Neutrophil (primary cell): Measurements from ENCODE around the gene BCAS3.

ENCODE experiments used
- H3K27ac ChIP-seq: fragments of 200-600 bp; sonication (generic); 2 replicates; pipeline ENCODE4 v1.5.1; 2016; ENCODE audit warnings: mild to moderate bottlenecking, moderate library complexity
- H3K27me3 ChIP-seq: fragments of 200-600 bp; sonication (generic); 2 replicates; pipeline ENCODE4 v1.6.0; 2016; ENCODE audit warnings: mild to moderate bottlenecking
- H3K36me3 ChIP-seq: fragments of 200-600 bp; sonication (generic); 2 replicates; pipeline ENCODE4 v1.5.1; 2017
- H3K4me1 ChIP-seq, 2 experiments: fragments of 200-600 bp in 1 of 2; sonication (generic) in 1 of 2; 1 replicate in 1 of 2; 2 replicates in 1 of 2; pipeline versions ENCODE4 v1.5.1 to v1.6.1; 2013 to 2016; ENCODE audit warnings: low read depth in 1 of 2, low read length in 1 of 2, mild to moderate bottlenecking in 1 of 2, moderate library complexity in 1 of 2; ENCODE audit not compliant: control insufficient read depth in 1 of 2, insufficient read depth in 1 of 2
- H3K4me3 ChIP-seq, 2 experiments: fragments of 200-600 bp in 1 of 2; sonication (generic) in 1 of 2; 1 replicate in 1 of 2; 2 replicates in 1 of 2; pipeline ENCODE4 v1.5.1; 2013 to 2016; ENCODE audit warnings: low read depth in 1 of 2, low read length in 1 of 2, mild to moderate bottlenecking in 1 of 2, moderate library complexity in 1 of 2
- H3K9me3 ChIP-seq: fragments of 200-600 bp; sonication (generic); 2 replicates; pipeline ENCODE4 v1.5.1; 2016
- CTCF ChIP-seq: fragments of 200-600 bp; sonication (generic); IDR thresholded peaks from 2 replicates; pipeline ENCODE4 v1.5.1; 2016; ENCODE audit warnings: antibody characterized with exemption

BCAS3 gene

GRCh38 chr17:60637683-60638082, 40.0 kb upstream of the BCAS3 start:
- Histone ChIP-seq H3K27me3 (no peaks in the 10 kb centered on the region), H3K9me3 (no peaks in the 10 kb centered on the region), H3K36me3 (peaks cover 51% of the 10 kb centered on the region), H3K27ac (no peak overlapping the region), H3K4me3 (no peak overlapping the region), H3K4me1 (no peaks in the 10 kb centered on the region)
- TF ChIP-seq CTCF, result no peak

- TF ChIP-seq CTCF, result no peak
- H3K9me3 ChIP-seq, result no peaks in the 10 kb centered on the region
- H3K27ac ChIP-seq, result no peak overlapping the region
- peaks cover 46% of the 10 kb centered on the region for H3K36me3 ChIP-seq
- no peak overlapping the region for H3K4me3 ChIP-seq
- H3K4me1 ChIP-seq, result no peaks in the 10 kb centered on the region
- H3K27me3 ChIP-seq, result no peaks in the 10 kb centered on the region
These were observed 38.7 kb upstream of the BCAS3 start for GRCh38 chr17:60639019-60639330.

GRCh38 chr17:60640503-60640902, 37.1 kb upstream of the BCAS3 start:
- Histone ChIP-seq H3K36me3 (peaks cover 31% of the 10 kb centered on the region), H3K4me1 (no peaks in the 10 kb centered on the region), H3K9me3 (no peaks in the 10 kb centered on the region), H3K27ac (no peak overlapping the region), H3K4me3 (no peak overlapping the region), H3K27me3 (no peaks in the 10 kb centered on the region)
- no peak for TF ChIP-seq CTCF

GRCh38 chr17:60641126-60641525, 36.5 kb upstream of the BCAS3 start:
- TF ChIP-seq CTCF, result no peak
- H3K9me3 ChIP-seq, result no peaks in the 10 kb centered on the region
- no peak overlapping the region for H3K27ac ChIP-seq
- no peaks in the 10 kb centered on the region for H3K27me3 ChIP-seq
- no peaks in the 10 kb centered on the region for H3K4me1 ChIP-seq
- no peak overlapping the region for H3K4me3 ChIP-seq
- peaks cover 24% of the 10 kb centered on the region for H3K36me3 ChIP-seq

- H3K4me3 ChIP-seq, result no peak overlapping the region
- H3K27ac ChIP-seq, result no peak overlapping the region
- H3K4me1 ChIP-seq, result no peaks in the 10 kb centered on the region
- no peak for TF ChIP-seq CTCF
- H3K9me3 ChIP-seq, result no peaks in the 10 kb centered on the region
- H3K27me3 ChIP-seq, result no peaks in the 10 kb centered on the region
- H3K36me3 ChIP-seq, result peaks cover 18% of the 10 kb centered on the region
These were observed 35.8 kb upstream of the BCAS3 start for GRCh38 chr17:60641810-60642220.

- Histone ChIP-seq H3K4me1 (no peaks in the 10 kb centered on the region), H3K27me3 (no peaks in the 10 kb centered on the region), H3K36me3 (peaks cover 35% of the 10 kb centered on the region), H3K4me3 (no peak overlapping the region), H3K9me3 (no peaks in the 10 kb centered on the region), H3K27ac (peak overlapping the region; percentile 26)
- TF ChIP-seq CTCF, result no peak
These were observed 31.6 kb upstream of the BCAS3 start for GRCh38 chr17:60645918-60646523.
